Loucy (cell line): Measurements from ENCODE around the gene NUMBL.

Experiments
- EZH2phosphoT487 ChIP-seq: fragments of 200-600 bp; IDR thresholded peaks from 2 replicates; pipeline ENCODE4 v1.6.1; 2018; ENCODE audit warnings: antibody characterized with exemption, mild to moderate bottlenecking, moderate library complexity, borderline replicate concordance
- TF ChIP-seq, protein P1 (sequence below): fragments of 200-600 bp; sonication (generic); conservative IDR thresholded peaks from 2 replicates; pipeline ENCODE4 v1.5.1; 2014; ENCODE audit warnings: mild to moderate bottlenecking, antibody characterized with exemption, low read length

DNA sequence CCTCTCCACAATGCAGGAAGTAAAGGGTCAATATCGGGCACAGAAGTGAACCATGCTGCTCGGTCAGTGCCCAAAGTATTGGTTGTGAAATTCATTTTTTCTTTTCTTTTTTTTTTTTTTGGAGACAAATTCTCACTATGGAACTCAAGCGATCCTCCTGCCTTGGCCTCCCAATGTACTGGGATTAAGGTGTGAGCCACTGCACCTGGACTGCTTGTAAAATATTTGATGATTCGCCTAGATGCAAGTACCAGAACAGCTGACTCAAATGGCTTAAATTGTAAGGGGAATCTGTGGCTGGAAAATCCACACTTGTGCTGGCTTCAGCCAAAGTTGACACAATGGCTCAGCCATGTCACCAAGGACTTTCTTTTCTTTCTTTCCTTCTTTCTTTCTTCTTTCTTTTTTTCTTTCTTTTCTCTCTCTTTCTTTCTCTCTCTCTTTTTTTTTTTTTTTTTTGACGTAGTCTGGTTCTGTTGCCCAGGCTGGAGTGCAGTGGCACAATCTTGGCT lies 43.7 kb downstream of the NUMBL start:
- TF ChIP-seq, protein P1, sequence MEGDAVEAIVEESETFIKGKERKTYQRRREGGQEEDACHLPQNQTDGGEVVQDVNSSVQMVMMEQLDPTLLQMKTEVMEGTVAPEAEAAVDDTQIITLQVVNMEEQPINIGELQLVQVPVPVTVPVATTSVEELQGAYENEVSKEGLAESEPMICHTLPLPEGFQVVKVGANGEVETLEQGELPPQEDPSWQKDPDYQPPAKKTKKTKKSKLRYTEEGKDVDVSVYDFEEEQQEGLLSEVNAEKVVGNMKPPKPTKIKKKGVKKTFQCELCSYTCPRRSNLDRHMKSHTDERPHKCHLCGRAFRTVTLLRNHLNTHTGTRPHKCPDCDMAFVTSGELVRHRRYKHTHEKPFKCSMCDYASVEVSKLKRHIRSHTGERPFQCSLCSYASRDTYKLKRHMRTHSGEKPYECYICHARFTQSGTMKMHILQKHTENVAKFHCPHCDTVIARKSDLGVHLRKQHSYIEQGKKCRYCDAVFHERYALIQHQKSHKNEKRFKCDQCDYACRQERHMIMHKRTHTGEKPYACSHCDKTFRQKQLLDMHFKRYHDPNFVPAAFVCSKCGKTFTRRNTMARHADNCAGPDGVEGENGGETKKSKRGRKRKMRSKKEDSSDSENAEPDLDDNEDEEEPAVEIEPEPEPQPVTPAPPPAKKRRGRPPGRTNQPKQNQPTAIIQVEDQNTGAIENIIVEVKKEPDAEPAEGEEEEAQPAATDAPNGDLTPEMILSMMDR: no peak
- no peak for TF ChIP-seq EZH2phosphoT487
